Suprapubic skin (tissue), 3 donors: Measurements from ENCODE around the gene SMCO4.

ENCODE experiments used
- CTCF ChIP-seq, 2 donors: fragments of 200-600 bp in 1 of 2; fragments of 450-650 bp in 1 of 2; sonication (generic) in 1 of 2; IDR thresholded peaks; one replicate each; pipeline ENCODE4 v1.5.1; 2016 to 2019; ENCODE audit warnings: antibody characterized with exemption in 2 of 2, mild to moderate bottlenecking in 1 of 2, moderate library complexity in 1 of 2
- POLR2AphosphoS5 ChIP-seq, 3 donors: sonication (generic); formaldehyde crosslinking; IDR thresholded peaks; one replicate each; pipeline ENCODE4 v1.6.1; 2017; ENCODE audit warnings: antibody characterized with exemption in 3 of 3

- TF ChIP-seq CTCF (IDR thresholded peaks at IDR 0.05) (no peak), POLR2AphosphoS5 (IDR thresholded peaks at IDR 0.05) (no peak)
Observed at GRCh38 chr11:93528252-93528651, 14.9 kb downstream of the SMCO4 start.
